Tibial artery (tissue), 4 donors: ENCODE measurements around the gene VPS13A.

Experiments used
- DNase-seq, 2 donors: peaks; one replicate each; pipeline ENCODE4 v3.0.0-alpha.2; 2019
- H3K27ac ChIP-seq, 2 donors: fragments of 200-600 bp; sonication (generic) in 1 of 2; 1 replicate in 1 of 2; 2 replicates in 1 of 2; pipeline ENCODE4 v1.5.1; 2018 to 2019; ENCODE audit warnings: mild to moderate bottlenecking in 1 of 2
- H3K27me3 ChIP-seq, 2 donors: fragments of 200-600 bp; sonication (generic) in 1 of 2; one replicate each; pipeline versions ENCODE4 v1.5.1 to v1.6.0; 2016 to 2019
- H3K36me3 ChIP-seq, 3 donors: fragments of 200-600 bp; sonication (generic) in 2 of 3; one replicate each; pipeline ENCODE4 v1.5.1; 2016 to 2019; ENCODE audit warnings: mild to moderate bottlenecking in 2 of 3
- H3K4me1 ChIP-seq, 4 donors: fragments of 200-600 bp; sonication (generic) in 2 of 4; 1 replicate in 3 of 4; 2 replicates in 1 of 4; pipeline ENCODE4 v1.5.1; 2016 to 2019
- H3K4me3 ChIP-seq, 2 donors: fragments of 200-600 bp; sonication (generic) in 1 of 2; 1 replicate in 1 of 2; 2 replicates in 1 of 2; pipeline ENCODE4 v1.5.1; 2018 to 2019; ENCODE audit warnings: mild to moderate bottlenecking in 2 of 2
- H3K9me3 ChIP-seq, 3 donors: fragments of 200-600 bp; sonication (generic) in 1 of 3; one replicate each; pipeline ENCODE4 v1.5.1; 2016 to 2019
- intact Hi-C: fragments of 100-400 bp; cut with DNase I; formaldehyde crosslinking; loops from one replicate; pipeline ENCODE4 v1.15.0; 2023; ENCODE audit warnings: low total_unique reads
- TF ChIP-seq, protein P1 (sequence below), 2 experiments: fragments of 200-600 bp in 1 of 2; fragments of 450-650 bp in 1 of 2; IDR thresholded peaks; one replicate each; pipeline ENCODE4 v1.5.1; 2017 to 2019; ENCODE audit warnings: antibody characterized with exemption in 2 of 2, mild to moderate bottlenecking in 1 of 2, moderate library complexity in 1 of 2

The VPS13A gene

DNA sequence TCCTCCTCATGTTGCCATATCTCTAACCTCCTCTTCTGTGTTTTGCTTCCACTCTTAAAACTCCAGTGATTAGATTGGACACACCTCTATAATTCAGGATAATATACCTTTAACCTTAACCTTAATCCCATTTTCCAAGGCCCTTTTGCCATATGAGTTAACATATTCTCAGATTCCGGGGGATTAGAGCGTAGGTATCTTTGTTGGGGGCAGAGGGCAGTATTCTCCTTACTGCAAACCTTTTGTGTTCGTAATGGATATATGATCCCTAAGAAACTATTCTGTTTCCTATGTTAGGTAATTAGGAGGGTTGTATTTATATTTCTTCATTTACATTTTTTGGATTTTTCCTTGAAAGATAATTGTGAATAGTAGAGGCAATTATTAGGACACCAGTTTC, 99.5 kb downstream of the VPS13A start:
- no peaks in the 10 kb centered on the region for H3K27me3 ChIP-seq
- DNase-seq: no peak
- no peaks in the 10 kb centered on the region for H3K9me3 ChIP-seq
- H3K4me1 ChIP-seq: no peaks in the 10 kb centered on the region
- H3K4me3 ChIP-seq: no peak overlapping the region
- intact Hi-C loops: no loop called here
- no peak overlapping the region for H3K27ac ChIP-seq
- H3K36me3 ChIP-seq: peaks cover 11 to 15% (median 15%) of the 10 kb centered on the region in 3 donors
- TF ChIP-seq, protein P1, sequence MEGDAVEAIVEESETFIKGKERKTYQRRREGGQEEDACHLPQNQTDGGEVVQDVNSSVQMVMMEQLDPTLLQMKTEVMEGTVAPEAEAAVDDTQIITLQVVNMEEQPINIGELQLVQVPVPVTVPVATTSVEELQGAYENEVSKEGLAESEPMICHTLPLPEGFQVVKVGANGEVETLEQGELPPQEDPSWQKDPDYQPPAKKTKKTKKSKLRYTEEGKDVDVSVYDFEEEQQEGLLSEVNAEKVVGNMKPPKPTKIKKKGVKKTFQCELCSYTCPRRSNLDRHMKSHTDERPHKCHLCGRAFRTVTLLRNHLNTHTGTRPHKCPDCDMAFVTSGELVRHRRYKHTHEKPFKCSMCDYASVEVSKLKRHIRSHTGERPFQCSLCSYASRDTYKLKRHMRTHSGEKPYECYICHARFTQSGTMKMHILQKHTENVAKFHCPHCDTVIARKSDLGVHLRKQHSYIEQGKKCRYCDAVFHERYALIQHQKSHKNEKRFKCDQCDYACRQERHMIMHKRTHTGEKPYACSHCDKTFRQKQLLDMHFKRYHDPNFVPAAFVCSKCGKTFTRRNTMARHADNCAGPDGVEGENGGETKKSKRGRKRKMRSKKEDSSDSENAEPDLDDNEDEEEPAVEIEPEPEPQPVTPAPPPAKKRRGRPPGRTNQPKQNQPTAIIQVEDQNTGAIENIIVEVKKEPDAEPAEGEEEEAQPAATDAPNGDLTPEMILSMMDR (IDR thresholded peaks at IDR 0.05): no peak

DNA sequence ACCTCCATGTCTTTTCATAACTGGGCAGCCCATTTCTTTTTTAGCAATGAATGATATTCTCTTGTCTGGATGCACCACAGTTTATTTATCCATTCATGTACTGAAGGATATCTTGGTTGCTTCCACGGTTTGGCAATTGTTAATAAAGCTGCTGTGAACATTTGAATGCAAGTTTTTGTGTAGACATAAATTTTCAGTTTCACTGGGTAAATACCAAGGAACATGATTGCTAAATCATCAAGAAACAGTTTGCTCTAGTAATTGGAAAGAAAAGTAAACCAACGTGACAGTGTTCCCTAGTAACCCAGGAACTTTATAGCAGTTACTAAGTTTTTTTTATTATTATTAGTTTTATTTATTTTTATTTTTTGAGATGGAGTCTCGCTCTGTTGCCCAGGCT, 100.4 kb downstream of the VPS13A start:
- no peaks in the 10 kb centered on the region for H3K4me1 ChIP-seq
- no peak overlapping the region for H3K27ac ChIP-seq
- TF ChIP-seq, protein P1 (IDR thresholded peaks at IDR 0.05): no peak
- no peaks in the 10 kb centered on the region for H3K27me3 ChIP-seq
- intact Hi-C loops: no loop called here
- H3K4me3 ChIP-seq: no peak overlapping the region
- peaks cover 19 to 24% (median 24%) of the 10 kb centered on the region in 3 donors for H3K36me3 ChIP-seq
- no peaks in the 10 kb centered on the region for H3K9me3 ChIP-seq
- DNase-seq: no peak

DNA sequence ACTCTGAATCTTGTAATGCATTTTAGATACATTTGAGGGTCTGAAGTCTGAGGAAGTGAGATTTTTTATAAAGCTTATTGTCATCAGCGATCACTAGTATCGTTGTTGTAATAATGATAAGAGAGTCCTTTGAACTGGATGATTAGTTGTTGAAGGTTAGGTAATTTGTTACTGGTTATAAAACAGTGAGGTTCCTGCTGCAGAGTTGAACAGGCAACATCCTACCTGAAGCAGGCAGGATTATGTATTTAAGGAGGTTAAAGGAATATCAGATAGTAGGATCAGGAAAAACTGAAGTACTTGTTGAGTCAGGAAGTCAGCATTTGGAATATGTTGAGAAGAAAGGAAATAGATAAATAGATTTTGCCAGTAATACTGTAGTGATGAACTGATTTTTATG, 106.7 kb downstream of the VPS13A start:
- Histone ChIP-seq H3K36me3 (peaks cover 25 to 29% (median 27%) of the 10 kb centered on the region in 3 donors), H3K4me3 (no peak overlapping the region), H3K27ac (no peak overlapping the region), H3K27me3 (no peaks in the 10 kb centered on the region), H3K4me1 (peaks cover 0 to 5% (median 0%) of the 10 kb centered on the region in 4 donors), H3K9me3 (peaks cover 0 to 12% (median 0%) of the 10 kb centered on the region in 3 donors)
- intact Hi-C loops: no loop called here
- TF ChIP-seq, protein P1 (IDR thresholded peaks at IDR 0.05): no peak
- DNase-seq: no peak

DNA sequence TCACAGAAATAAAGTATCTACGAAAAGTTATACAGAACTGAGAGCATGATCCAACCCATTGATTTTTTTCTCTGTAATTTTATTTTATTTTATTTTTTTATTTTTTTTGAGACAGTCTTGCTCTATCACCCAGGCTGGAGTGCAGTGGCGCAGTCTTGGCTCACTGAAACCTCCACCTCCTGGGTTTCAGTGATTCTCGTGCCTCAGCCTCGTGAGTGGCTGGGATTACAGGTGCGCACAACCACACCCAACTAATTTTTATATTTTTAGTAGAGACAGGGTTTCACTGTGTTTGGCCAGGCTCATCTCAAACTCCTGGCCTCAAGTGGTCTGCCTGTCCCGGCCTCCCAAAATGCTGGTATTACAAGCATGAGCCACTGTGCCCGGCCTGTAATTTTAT, 107.3 kb downstream of the VPS13A start:
- no peaks in the 10 kb centered on the region for H3K27me3 ChIP-seq
- H3K9me3 ChIP-seq: peaks cover 0 to 12% (median 0%) of the 10 kb centered on the region in 3 donors
- H3K27ac ChIP-seq: no peak overlapping the region
- no peak for DNase-seq
- H3K4me3 ChIP-seq: no peak overlapping the region
- intact Hi-C loops: no loop called here
- peaks cover 23 to 29% (median 25%) of the 10 kb centered on the region in 3 donors for H3K36me3 ChIP-seq
- TF ChIP-seq, protein P1 (IDR thresholded peaks at IDR 0.05): no peak
- peaks cover 0 to 5% (median 0%) of the 10 kb centered on the region in 4 donors for H3K4me1 ChIP-seq

DNA sequence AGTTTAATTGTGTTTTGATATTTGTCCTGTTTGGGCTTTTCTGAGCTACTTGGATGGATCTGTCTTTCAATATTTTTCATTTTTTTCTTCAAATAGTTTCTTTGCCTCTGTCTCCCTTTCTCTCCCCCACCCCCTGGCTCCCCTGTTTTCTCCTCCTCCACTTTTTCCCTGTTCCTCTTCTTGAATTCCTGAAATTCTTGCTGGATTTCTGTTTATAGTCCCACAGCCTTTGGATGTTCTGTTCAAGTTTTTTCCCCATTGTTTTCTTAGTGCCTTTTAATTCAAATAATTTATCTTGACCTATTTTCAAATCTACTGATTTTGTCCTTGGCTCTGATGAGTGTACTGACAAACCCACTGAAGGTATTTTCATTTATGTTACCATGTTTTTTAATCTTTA, 113.0 kb downstream of the VPS13A start:
- DNase-seq: no peak
- H3K4me3 ChIP-seq: no peak overlapping the region
- intact Hi-C loops: no loop called here
- H3K36me3 ChIP-seq: peaks cover 14 to 21% (median 15%) of the 10 kb centered on the region in 3 donors
- TF ChIP-seq, protein P1 (IDR thresholded peaks at IDR 0.05): no peak
- peaks cover 0 to 15% (median 0%) of the 10 kb centered on the region in 4 donors for H3K4me1 ChIP-seq
- H3K27me3 ChIP-seq: no peaks in the 10 kb centered on the region
- H3K27ac ChIP-seq: no peak overlapping the region
- H3K9me3 ChIP-seq: peaks cover 0 to 12% (median 0%) of the 10 kb centered on the region in 3 donors

DNA sequence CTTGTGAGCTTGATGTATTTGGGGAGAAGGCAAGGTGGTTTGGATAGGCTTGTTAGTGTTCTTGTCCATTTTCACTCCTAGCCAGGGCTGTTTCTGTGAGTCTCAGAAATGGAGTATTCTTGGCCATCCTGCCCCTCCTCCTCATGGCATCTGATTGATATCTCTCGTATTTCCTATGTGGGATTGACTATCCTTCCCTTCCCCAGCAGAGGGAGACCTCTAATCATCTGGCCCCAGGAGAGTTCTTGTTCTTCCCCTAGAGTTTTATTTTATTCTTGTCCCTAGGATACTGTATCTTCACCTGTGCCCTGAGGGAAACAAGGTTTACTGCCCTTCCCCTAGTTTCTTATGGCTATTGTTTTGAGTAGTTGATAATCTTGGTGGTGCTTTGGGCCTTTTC, 114.4 kb downstream of the VPS13A start:
- Histone ChIP-seq H3K36me3 (peaks cover 14 to 19% (median 15%) of the 10 kb centered on the region in 3 donors), H3K27me3 (no peaks in the 10 kb centered on the region), H3K9me3 (peaks cover 0 to 12% (median 0%) of the 10 kb centered on the region in 3 donors), H3K27ac (no peak overlapping the region), H3K4me3 (no peak overlapping the region), H3K4me1 (peaks cover 0 to 9% (median 0%) of the 10 kb centered on the region in 4 donors)
- no peak for DNase-seq
- intact Hi-C loops: no loop called here
- TF ChIP-seq, protein P1 (IDR thresholded peaks at IDR 0.05): no peak
